SK-N-SH (cell line): ENCODE results near the gene IL6R. TPM values are rescaled to one million over a fixed set of nuclear protein-coding genes. Genes with fewer than 3 reads are reported as not detected.

Experiments used
- CTCF ChIA-PET: fragments of 300-600, 350-600 bp; formaldehyde crosslinking; extraction: SDS; loops from one replicate; lab custom pipeline; 2021; lab: Yijun Ruan, JAX
- POLR2A ChIA-PET: fragments of 350-600 bp; sonication (Branson Sonifier 250); formaldehyde crosslinking; extraction: SDS; loops from one replicate; lab custom pipeline; 2020; ENCODE audit warnings: antibody characterized with exemption, inconsistent platforms; lab: Yijun Ruan, JAX
- DNase-seq: peaks from one replicate; pipeline ENCODE4 v3.0.0; 2012
- H2AFZ ChIP-seq: fragments of 200-600 bp; sonication (generic); 2 replicates; pipeline ENCODE4 v1.8.1; 2016; ENCODE audit warnings: antibody characterized with exemption, mild to moderate bottlenecking, low read depth
- H3F3A ChIP-seq: fragments of 200-600 bp; sonication (generic); replicated peaks from 2 replicates; pipeline ENCODE3; 2016; ENCODE audit warnings: antibody characterized with exemption, mild to moderate bottlenecking; ENCODE audit not compliant: insufficient read depth
- H3K27ac ChIP-seq, 2 experiments: fragments of 200-500 bp in 1 of 2; fragments of 200-600 bp in 1 of 2; sonication (Bioruptor generic) in 1 of 2; sonication (generic), shearing (Covaris generic) in 1 of 2; 2 replicates each; pipeline versions ENCODE4 v1.5.1 to v1.6.1; 2014 to 2016; ENCODE audit warnings: low read depth in 2 of 2, inconsistent platforms in 1 of 2, low read length in 1 of 2, mild to moderate bottlenecking in 1 of 2, mixed read lengths in 1 of 2
- H3K27me3 ChIP-seq: fragments of 200-600 bp; sonication (generic), shearing (Covaris generic); 2 replicates; pipeline ENCODE4 v1.6.1; 2016; ENCODE audit warnings: mixed run types; ENCODE audit not compliant: insufficient read depth
- H3K36me3 ChIP-seq, 2 experiments: fragments of 200-500 bp in 1 of 2; fragments of 200-600 bp in 1 of 2; sonication (Bioruptor generic) in 1 of 2; sonication (generic) in 1 of 2; replicated peaks in 1 of 2; 2 replicates each; pipeline versions ENCODE3 to v1.5.1; 2014 to 2016; ENCODE audit warnings: low read length in 1 of 2, mild to moderate bottlenecking in 1 of 2; ENCODE audit not compliant: insufficient read depth in 2 of 2, control insufficient read depth in 1 of 2
- H3K4me1 ChIP-seq, 2 experiments: fragments of 200-500 bp in 1 of 2; fragments of 200-600 bp in 1 of 2; sonication (Bioruptor generic) in 1 of 2; sonication (generic), shearing (Covaris generic) in 1 of 2; 2 replicates each; pipeline versions ENCODE4 v1.5.1 to v1.6.1; 2014 to 2016; ENCODE audit warnings: low read depth in 1 of 2, low read length in 1 of 2, mixed run types in 1 of 2; ENCODE audit not compliant: insufficient read depth in 2 of 2, control insufficient read depth in 1 of 2
- H3K4me2 ChIP-seq: fragments of 200-600 bp; sonication (generic), shearing (Covaris generic); 2 replicates; pipeline ENCODE4 v1.6.1; 2017; ENCODE audit warnings: mixed run types
- H3K4me3 ChIP-seq, 2 experiments: fragments of 200-500 bp in 1 of 2; fragments of 200-600 bp in 1 of 2; sonication (Bioruptor generic) in 1 of 2; sonication (generic), shearing (Covaris generic) in 1 of 2; 2 replicates each; pipeline versions ENCODE4 v1.5.1 to v1.8.1; 2014 to 2016; ENCODE audit warnings: low read depth in 2 of 2, inconsistent platforms in 1 of 2, low read length in 1 of 2, mild to moderate bottlenecking in 1 of 2, mixed read lengths in 1 of 2, moderate library complexity in 1 of 2
- H3K79me2 ChIP-seq: fragments of 200-600 bp; sonication (generic); 2 replicates; pipeline ENCODE4 v1.8.1; 2017; ENCODE audit warnings: mild to moderate bottlenecking; ENCODE audit not compliant: insufficient read depth
- H3K9ac ChIP-seq: fragments of 200-600 bp; sonication (generic); 2 replicates; pipeline ENCODE4 v1.6.1; 2017; ENCODE audit warnings: mixed run types
- H3K9me2 ChIP-seq: fragments of 200-600 bp; sonication (generic); 2 replicates; pipeline ENCODE4 v1.6.1; 2017; ENCODE audit warnings: mixed run types
- H3K9me3 ChIP-seq: fragments of 200-600 bp; sonication (generic); 2 replicates; pipeline ENCODE4 v1.6.1; 2017; ENCODE audit warnings: mixed run types, mild to moderate bottlenecking, moderate library complexity
- H4K20me1 ChIP-seq: fragments of 200-600 bp; sonication (generic); 2 replicates; pipeline ENCODE4 v1.6.1; 2017; ENCODE audit warnings: mild to moderate bottlenecking, mixed run types; ENCODE audit not compliant: insufficient read depth
- CTCF ChIP-seq: fragments of 200-600 bp; sonication (generic); IDR thresholded peaks from 2 replicates; pipeline ENCODE4 v1.6.1; 2017; ENCODE audit warnings: antibody characterized with exemption, mild to moderate bottlenecking, moderate library complexity
- EP300 ChIP-seq, 2 experiments: IDR thresholded peaks; 2 replicates each; pipeline versions ENCODE4 v1.4.0 to v1.6.1; 2012; ENCODE audit warnings: borderline replicate concordance in 1 of 2, low read depth in 1 of 2, low read length in 1 of 2
- GABPA ChIP-seq: IDR thresholded peaks from 2 replicates; pipeline ENCODE4 v1.4.0; 2012; ENCODE audit warnings: low read depth, mild to moderate bottlenecking
- MAX ChIP-seq: IDR thresholded peaks from 2 replicates; pipeline ENCODE4 v1.4.0; 2012; ENCODE audit warnings: low read depth
- MEF2A ChIP-seq: IDR thresholded peaks from 2 replicates; pipeline ENCODE4 v1.4.0; 2012; ENCODE audit warnings: low read depth, borderline replicate concordance
- MXI1 ChIP-seq: IDR thresholded peaks from 2 replicates; pipeline ENCODE4 v1.6.1; 2012; ENCODE audit warnings: mild to moderate bottlenecking, low read depth, low read length, improper control_type of control experiment
- REST ChIP-seq: IDR thresholded peaks from 2 replicates; pipeline ENCODE4 v1.6.1; 2012; ENCODE audit warnings: mild to moderate bottlenecking, low read depth, low read length, moderate library complexity
- RFX5 ChIP-seq: IDR thresholded peaks from 2 replicates; pipeline ENCODE4 v1.6.1; 2012; ENCODE audit warnings: mild to moderate bottlenecking, improper control_type of control experiment, low read length
- TCF12 ChIP-seq: IDR thresholded peaks from 2 replicates; pipeline ENCODE4 v1.4.0; 2012
- USF2 ChIP-seq: fragments of 150-350 bp; IDR thresholded peaks from 2 replicates; pipeline ENCODE4 v1.6.1; 2017; ENCODE audit warnings: antibody characterized with exemption, low read length, low read depth, borderline replicate concordance
- WGBS: methylation state at CpG from one replicate; pipeline ENCODE4 v1.1.6; 2017; ENCODE audit warnings: low lambda C conversion rate; 5-methylcytosine and 5-hydroxymethylcytosine counted together
- polyA plus RNA-seq, 3 experiments: library from polyadenylated mRNA; depleted of rRNA; stranded (reverse); fragments of >200 nt; gene quantifications; 2 replicates each; pipeline ENCODE4 v1.2.3, GENCODE V29; 2012
- TF ChIP-seq, protein P1 (sequence below): IDR thresholded peaks from 2 replicates; pipeline ENCODE4; 2012

IL6R gene
- polyA plus RNA-seq, 1 of the 3 experiments (the other 2 are of a cell fraction), result 2.8 TPM

DNA sequence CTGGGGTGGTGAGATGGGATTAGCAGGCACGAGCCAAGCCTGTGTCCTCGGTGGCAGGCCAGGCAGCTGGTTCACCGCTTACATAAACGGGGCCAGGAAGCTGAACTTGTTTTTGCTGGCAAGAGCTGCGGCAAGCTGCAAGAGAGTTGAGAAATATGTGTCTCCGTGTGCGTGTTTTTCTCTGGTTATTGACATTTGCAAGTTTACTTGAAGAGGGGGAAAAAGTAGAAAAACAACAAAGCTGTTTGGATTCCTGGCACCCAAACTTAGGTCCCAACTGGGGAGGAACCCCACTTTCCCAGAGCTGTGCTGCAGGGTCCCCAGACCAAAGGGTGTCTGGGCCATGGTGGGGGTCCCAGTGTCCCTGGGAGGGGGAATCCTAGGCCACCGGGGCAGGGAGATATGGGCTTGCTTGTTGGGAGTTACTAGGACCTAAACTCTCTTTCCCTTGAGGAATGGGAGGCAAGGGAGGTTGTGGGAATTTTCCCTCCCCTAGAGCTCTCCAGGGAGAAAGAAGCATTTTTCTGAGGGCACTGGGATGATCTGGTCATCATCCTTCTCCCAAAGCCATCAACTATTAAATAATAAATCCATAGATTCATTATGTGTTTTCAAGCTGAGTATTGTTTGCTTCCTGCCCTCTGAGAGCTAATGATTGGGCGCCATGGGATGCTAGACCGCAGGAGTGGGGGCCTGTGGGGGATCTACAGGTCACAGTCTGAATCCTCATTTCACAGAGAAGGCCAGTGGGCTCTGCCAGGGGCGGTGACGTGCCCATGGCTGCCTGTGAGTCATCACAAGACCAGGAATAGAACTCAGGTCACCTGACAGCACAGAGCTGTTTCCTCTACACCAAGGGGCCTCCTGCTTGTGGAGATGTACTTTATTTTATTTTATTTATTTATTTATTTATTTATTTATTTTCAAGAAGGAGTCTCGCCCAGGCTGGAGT, 14.8 kb downstream of the IL6R start (continued):
- TF ChIP-seq, protein P1, sequence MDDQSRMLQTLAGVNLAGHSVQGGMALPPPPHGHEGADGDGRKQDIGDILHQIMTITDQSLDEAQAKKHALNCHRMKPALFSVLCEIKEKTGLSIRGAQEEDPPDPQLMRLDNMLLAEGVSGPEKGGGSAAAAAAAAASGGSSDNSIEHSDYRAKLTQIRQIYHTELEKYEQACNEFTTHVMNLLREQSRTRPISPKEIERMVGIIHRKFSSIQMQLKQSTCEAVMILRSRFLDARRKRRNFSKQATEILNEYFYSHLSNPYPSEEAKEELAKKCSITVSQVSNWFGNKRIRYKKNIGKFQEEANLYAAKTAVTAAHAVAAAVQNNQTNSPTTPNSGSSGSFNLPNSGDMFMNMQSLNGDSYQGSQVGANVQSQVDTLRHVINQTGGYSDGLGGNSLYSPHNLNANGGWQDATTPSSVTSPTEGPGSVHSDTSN, result peak; percentile 30
- TF ChIP-seq MEF2A (peak; percentile 92), GABPA (no peak), MAX (peak; percentile 62; the same call in 1 of the 2 replicates), TCF12 (peak; percentile 65)

- WGBS, result 84% methylated on average over 10 of the region's 10 CpGs
These were observed 16.1 kb downstream of the IL6R start for GRCh38 chr1:154420961-154421924.

More at GRCh38 chr1:154420961-154421924, 16.1 kb downstream of the IL6R start:
- H3K9ac ChIP-seq, result peak overlapping the region; percentile 27; the same call in 1 of the 2 replicates
- no peak for TF ChIP-seq CTCF
- TF ChIP-seq, protein P1, result no peak
- no peak for TF ChIP-seq MXI1
- TF ChIP-seq RFX5, result no peak
- no peak for TF ChIP-seq USF2
- no peak for TF ChIP-seq REST
- TF ChIP-seq EP300 (IDR thresholded peaks at IDR 0.05; ENCODE audit: borderline replicate concordance in 1 of 2, low read depth in 1 of 2, low read length in 1 of 2), result no peak
- peak overlapping the region in 1 of 2 experiments; percentile 99; a peak in 2 of 4 replicates for H3K27ac ChIP-seq
- H3F3A ChIP-seq, result peaks cover 29% of the 10 kb centered on the region
- ChIA-PET POLR2A (no interaction called here), CTCF (interaction anchor here (1.2 to 3.4 kb wide), 2 partner anchors 16 to 58 kb away, joined by 3 to 10 read pairs; partner anchors contain the start of gene IL6R)
- peak overlapping the region; percentile 34; the same call in 1 of the 2 replicates for H3K4me2 ChIP-seq
- H2AFZ ChIP-seq, result no peak overlapping the region; the same call in 1 of the 2 replicates
- no peaks in the 10 kb centered on the region for H4K20me1 ChIP-seq
- no peaks in the 10 kb centered on the region for H3K36me3 ChIP-seq
- no peak overlapping the region for H3K4me3 ChIP-seq
- DNase-seq, result no peak
- H3K9me3 ChIP-seq, result no peaks in the 10 kb centered on the region
- no peaks in the 10 kb centered on the region for H3K9me2 ChIP-seq
- H3K27me3 ChIP-seq, result no peaks in the 10 kb centered on the region
- no peaks in the 10 kb centered on the region; the same call in 1 of the 2 replicates for H3K79me2 ChIP-seq
- H3K4me1 ChIP-seq, result peaks cover 11 to 48% of the 10 kb centered on the region in 2 experiments; a peak in 3 of 4 replicates
